ENCODE measurements around the gene SLC9A3.

GRCh38 chr5:489689-490080 is 34.6 kb downstream of the SLC9A3 start:
- TF ChIP-seq POU6F1 (CRISPR knock-in tag; IDR thresholded peaks at IDR 0.05; ENCODE audit: borderline replicate concordance, low read depth) (no peak), ZNF565 (CRISPR knock-in tag; conservative IDR thresholded peaks at IDR 0.05; ENCODE audit: low read depth) (no peak), PATZ1 (CRISPR knock-in tag; IDR thresholded peaks at IDR 0.05; ENCODE audit: borderline replicate concordance) (no peak), PPARA (CRISPR knock-in tag; IDR thresholded peaks at IDR 0.05; ENCODE audit: borderline replicate concordance) (no peak), SNAI2 (CRISPR knock-in tag; IDR thresholded peaks at IDR 0.05) (no peak), ZFP3 (CRISPR knock-in tag; IDR thresholded peaks at IDR 0.05) (no peak), ZFP30 (CRISPR knock-in tag; IDR thresholded peaks at IDR 0.05) (no peak)

Data from SK-N-SH treated with all-trans-retinoic acid at 6 μM for 48 hours (cell line).